Fibroblast of lung (primary cell): ENCODE data around the gene TAOK3. TPM values are rescaled to one million over a fixed set of nuclear protein-coding genes. Genes with fewer than 3 reads are reported as not detected.

Source experiments
- DNase-seq, 2 donors: peaks; one replicate each; pipeline versions ENCODE4 v3.0.0 to v3.0.0-alpha.2; 2010; ENCODE audit warnings: low read depth in 2 of 2
- H2AFZ ChIP-seq: 2 replicates; pipeline ENCODE4 v1.5.1; 2012; ENCODE audit warnings: low read length, control low read depth, inconsistent platforms
- H3K27ac ChIP-seq: 2 replicates; pipeline ENCODE4 v1.5.1; 2011; ENCODE audit warnings: low read length, control low read depth; ENCODE audit not compliant: insufficient read depth
- H3K27me3 ChIP-seq: 2 replicates; pipeline ENCODE4 v1.5.1; 2011; ENCODE audit warnings: mild to moderate bottlenecking, low read length; ENCODE audit not compliant: control insufficient read depth, insufficient read depth
- H3K36me3 ChIP-seq: 2 replicates; pipeline ENCODE4 v1.5.1; 2011; ENCODE audit warnings: low read length; ENCODE audit not compliant: control insufficient read depth, insufficient read depth
- H3K4me1 ChIP-seq: 2 replicates; pipeline ENCODE4 v1.5.1; 2011; ENCODE audit warnings: low read length; ENCODE audit not compliant: control insufficient read depth, insufficient read depth; ENCODE audit errors: extremely low read depth
- H3K4me2 ChIP-seq: 2 replicates; pipeline ENCODE4 v1.5.1; 2011; ENCODE audit warnings: low read length, control low read depth; ENCODE audit not compliant: insufficient read depth; ENCODE audit errors: extremely low read depth
- H3K4me3 ChIP-seq, 4 experiments: fragments of 200-600 bp in 1 of 4; sonication (generic) in 1 of 4; replicated peaks in 1 of 4; 2 replicates each; pipeline ENCODE4 v1.5.1; 2011 to 2016; ENCODE audit warnings: low read length in 4 of 4, low read depth in 3 of 4, mild to moderate bottlenecking in 3 of 4, control low read depth in 2 of 4, inconsistent platforms in 1 of 4, mixed read lengths in 1 of 4; ENCODE audit not compliant: insufficient read depth in 1 of 4; ENCODE audit errors: control extremely low read depth in 1 of 4
- H3K79me2 ChIP-seq: 2 replicates; pipeline ENCODE4 v1.5.1; 2012; ENCODE audit warnings: mild to moderate bottlenecking, low read length, inconsistent platforms; ENCODE audit not compliant: control insufficient read depth, insufficient read depth
- H3K9ac ChIP-seq: 2 replicates; pipeline ENCODE4 v1.5.1; 2011; ENCODE audit warnings: mild to moderate bottlenecking, low read length, control low read depth; ENCODE audit not compliant: insufficient read depth
- H3K9me3 ChIP-seq: 2 replicates; pipeline ENCODE4 v1.5.1; 2012; ENCODE audit warnings: low read depth, low read length; ENCODE audit not compliant: control insufficient read depth, insufficient read depth
- H4K20me1 ChIP-seq: 2 replicates; pipeline ENCODE4 v1.5.1; 2011; ENCODE audit warnings: low read length; ENCODE audit not compliant: control insufficient read depth, insufficient read depth; ENCODE audit errors: extremely low read depth
- CTCF ChIP-seq, 2 donors: IDR thresholded peaks in 1 of 2; conservative IDR thresholded peaks in 1 of 2; 1 replicate in 1 of 2; 2 replicates in 1 of 2; pipeline ENCODE4 v1.5.1; 2011 to 2012; ENCODE audit warnings: low read length in 2 of 2, control low read depth in 1 of 2, inconsistent platforms in 1 of 2, low read depth in 1 of 2, mild to moderate bottlenecking in 1 of 2
- EZH2 ChIP-seq: IDR thresholded peaks from 2 replicates; pipeline ENCODE4 v1.5.1; 2012; ENCODE audit warnings: low read length, control low read depth, mild to moderate bottlenecking; ENCODE audit errors: missing control alignments
- polyA plus RNA-seq, 2 donors: library from polyadenylated mRNA; depleted of rRNA in 1 of 2; stranded (reverse) in 1 of 2; unstranded in 1 of 2; fragments of >200 nt; gene quantifications; 2 replicates each; pipeline ENCODE4 v1.2.1, GENCODE V29; 2011 to 2012; ENCODE audit warnings: missing spikeins in 1 of 2
- total RNA-seq: library from RNA; depleted of rRNA; stranded (reverse); fragments of >200 nt; gene quantifications from 2 replicates; pipeline ENCODE4 v1.2.1, GENCODE V29; 2014

Gene TAOK3
- total and polyA plus RNA-seq, 2 donors (not counting 1 experiment from before 2014, with no cell fraction given) = 64.7 to 97.4 TPM

GRCh38 chr12:118238888-118239287 is 133.8 kb downstream of the TAOK3 start:
- H3K27me3 ChIP-seq = no peaks in the 10 kb centered on the region
- H3K36me3 ChIP-seq = peaks cover 2% of the 10 kb centered on the region
- no peak overlapping the region for H3K4me3 ChIP-seq
- H3K9ac ChIP-seq = no peak overlapping the region
- TF ChIP-seq EZH2 = no peak
- TF ChIP-seq CTCF (conservative IDR thresholded peaks at IDR 0.05 in 1 of 2, IDR thresholded peaks at IDR 0.05 in 1 of 2; ENCODE audit: low read depth in 1 of 2, low read length in 2 of 2) = no peak
- H3K4me1 ChIP-seq = no peaks in the 10 kb centered on the region
- H3K9me3 ChIP-seq = no peaks in the 10 kb centered on the region
- no peak for DNase-seq
- H3K79me2 ChIP-seq = no peaks in the 10 kb centered on the region
- H4K20me1 ChIP-seq = no peaks in the 10 kb centered on the region
- no peak overlapping the region for H3K4me2 ChIP-seq
- no peak overlapping the region for H2AFZ ChIP-seq
- H3K27ac ChIP-seq = no peak overlapping the region

- no peak overlapping the region for H3K27ac ChIP-seq
- no peak overlapping the region for H2AFZ ChIP-seq
- no peaks in the 10 kb centered on the region for H4K20me1 ChIP-seq
- H3K27me3 ChIP-seq = no peaks in the 10 kb centered on the region
- no peak overlapping the region for H3K4me2 ChIP-seq
- DNase-seq = peak in 1 of 2 donors; percentile 86
- H3K9me3 ChIP-seq = no peaks in the 10 kb centered on the region
- H3K4me1 ChIP-seq = no peaks in the 10 kb centered on the region
- H3K79me2 ChIP-seq = no peaks in the 10 kb centered on the region
- no peak overlapping the region for H3K9ac ChIP-seq
- no peaks in the 10 kb centered on the region for H3K36me3 ChIP-seq
- TF ChIP-seq CTCF (conservative IDR thresholded peaks at IDR 0.05 in 1 of 2, IDR thresholded peaks at IDR 0.05 in 1 of 2; ENCODE audit: low read depth in 1 of 2, low read length in 2 of 2) = no peak
- no peak for TF ChIP-seq EZH2
- H3K4me3 ChIP-seq = no peak overlapping the region
These were observed 134.8 kb downstream of the TAOK3 start for GRCh38 chr12:118237908-118238307.

GRCh38 chr12:118237052-118237665 is 135.5 kb downstream of the TAOK3 start:
- Histone ChIP-seq H3K4me2 (no peak overlapping the region), H3K4me3 (no peak overlapping the region), H3K4me1 (no peaks in the 10 kb centered on the region), H4K20me1 (no peaks in the 10 kb centered on the region), H3K27ac (no peak overlapping the region), H3K9me3 (no peaks in the 10 kb centered on the region), H3K9ac (no peak overlapping the region), H3K27me3 (no peaks in the 10 kb centered on the region), H2AFZ (no peak overlapping the region), H3K79me2 (no peaks in the 10 kb centered on the region), H3K36me3 (peaks cover 2% of the 10 kb centered on the region)
- TF ChIP-seq CTCF (conservative IDR thresholded peaks at IDR 0.05 in 1 of 2, IDR thresholded peaks at IDR 0.05 in 1 of 2; ENCODE audit: low read depth in 1 of 2, low read length in 2 of 2) = no peak
- no peak for DNase-seq
